GM19397 (cell line): ENCODE measurements around the gene PCED1A.

Source experiments
- ATAC-seq: cut with Tn5 transposase; IDR thresholded peaks from one replicate; pipeline ENCODE4 v1.9.1; 2021; ENCODE audit warnings: mild to moderate bottlenecking, moderate library complexity; ENCODE audit not compliant: unreplicated experiment

PCED1A gene

GRCh38 chr20:2807019-2807418, 33.4 kb downstream of the PCED1A start:
- ATAC-seq = no peak

- ATAC-seq = no peak
These were observed 34.1 kb downstream of the PCED1A start for GRCh38 chr20:2806351-2806701.

- no peak for ATAC-seq
These were observed 34.6 kb downstream of the PCED1A start for GRCh38 chr20:2805689-2806350.

- ATAC-seq = no peak
These were observed 35.4 kb downstream of the PCED1A start for GRCh38 chr20:2804852-2805688.

- ATAC-seq = no peak
These were observed 36.2 kb downstream of the PCED1A start for GRCh38 chr20:2804041-2804828.

- peak; percentile 11 for ATAC-seq
These were observed 39.1 kb downstream of the PCED1A start for GRCh38 chr20:2801286-2801728.

GRCh38 chr20:2800521-2801285, 39.8 kb downstream of the PCED1A start, which contains the start of gene CPXM1:
CPXM1 (minus strand) TSS chr20:2800627; CDS start chr20:2800572, 55 bp downstream.
- peak; percentile 55 for ATAC-seq

- ATAC-seq = peak; percentile 18
These were observed 40.6 kb downstream of the PCED1A start for GRCh38 chr20:2799688-2800520.

GRCh38 chr20:2799271-2799670, 41.2 kb downstream of the PCED1A start:
- no peak for ATAC-seq

- ATAC-seq = no peak
These were observed 41.6 kb downstream of the PCED1A start for GRCh38 chr20:2798814-2799213.

GRCh38 chr20:2798095-2798805, 42.2 kb downstream of the PCED1A start:
- no peak for ATAC-seq

- ATAC-seq = no peak
These were observed 43.1 kb downstream of the PCED1A start for GRCh38 chr20:2797136-2797983.

- no peak for ATAC-seq
These were observed 44.3 kb downstream of the PCED1A start for GRCh38 chr20:2796011-2796660.

GRCh38 chr20:2795451-2795850, 45.0 kb downstream of the PCED1A start:
- ATAC-seq = no peak

- ATAC-seq = no peak
These were observed 45.5 kb downstream of the PCED1A start for GRCh38 chr20:2794866-2795447.

- ATAC-seq = no peak
These were observed 46.2 kb downstream of the PCED1A start for GRCh38 chr20:2794202-2794748.

- ATAC-seq = no peak
These were observed 47.0 kb downstream of the PCED1A start for GRCh38 chr20:2793471-2793870.
